GM19351 (cell line): Measurements from ENCODE around the gene N4BP3.

Source experiments
- ATAC-seq: cut with Tn5 transposase; IDR thresholded peaks from one replicate; pipeline ENCODE4 v1.9.1; 2021; ENCODE audit warnings: mild to moderate bottlenecking, moderate library complexity; ENCODE audit not compliant: unreplicated experiment

The N4BP3 gene

DNA sequence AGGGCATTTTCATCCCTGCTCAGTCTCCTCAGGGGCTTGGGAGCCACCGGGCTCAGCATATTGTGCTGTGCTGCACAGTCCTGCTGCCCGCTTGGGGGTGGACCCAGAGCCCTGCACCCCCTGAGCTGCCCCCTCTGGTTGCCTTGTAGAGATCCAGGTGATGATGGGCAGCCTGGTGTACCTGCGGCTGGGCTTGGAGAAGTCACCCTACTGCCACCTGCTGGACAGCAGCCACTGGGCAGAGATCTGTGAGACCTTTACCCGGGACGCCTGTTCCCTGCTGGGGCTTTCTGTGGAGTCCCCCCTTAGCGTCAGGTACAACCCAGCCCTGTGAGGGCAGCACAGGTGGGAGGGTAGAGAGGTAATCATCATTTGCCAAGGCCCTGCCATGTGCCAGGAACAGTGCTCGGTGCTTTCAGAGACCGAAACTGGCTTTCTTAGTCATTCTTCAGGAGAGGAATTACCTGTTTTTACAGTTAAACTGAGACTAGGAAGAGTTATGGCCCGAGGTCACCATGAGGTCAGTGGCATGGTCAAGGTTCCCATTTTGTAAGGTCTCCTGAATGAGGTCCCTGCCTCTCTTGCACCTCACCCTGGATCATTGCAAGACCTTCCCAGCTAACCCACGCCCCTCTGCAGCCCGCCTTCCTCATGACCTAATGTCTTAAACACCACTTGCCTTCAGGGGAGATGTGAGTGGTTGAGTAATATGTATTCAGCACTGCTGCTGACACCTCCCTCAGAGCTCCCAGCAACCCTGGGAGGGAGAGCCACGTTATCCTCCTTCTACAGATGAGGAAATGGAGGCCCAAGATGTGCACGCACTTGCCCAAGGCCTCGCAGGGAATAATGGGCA is 32.9 kb downstream of the N4BP3 start:
- peak; percentile 79 for ATAC-seq

DNA sequence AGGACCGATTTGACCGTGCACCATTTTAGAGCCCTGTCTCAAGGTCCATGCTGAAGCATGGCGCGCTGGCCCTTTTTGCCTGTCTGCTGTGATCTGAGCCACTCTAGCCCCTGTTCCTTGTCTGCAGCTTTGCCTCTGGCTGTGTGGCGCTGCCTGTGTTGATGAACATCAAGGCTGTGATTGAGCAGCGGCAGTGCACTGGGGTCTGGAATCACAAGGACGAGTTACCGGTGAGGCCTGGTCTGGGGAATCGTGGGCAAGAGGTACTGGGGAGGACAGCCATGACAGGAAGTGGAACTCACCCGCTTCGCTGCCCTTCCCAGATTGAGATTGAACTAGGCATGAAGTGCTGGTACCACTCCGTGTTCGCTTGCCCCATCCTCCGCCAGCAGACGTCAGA is 34.1 kb downstream of the N4BP3 start:
- ATAC-seq, result no peak

DNA sequence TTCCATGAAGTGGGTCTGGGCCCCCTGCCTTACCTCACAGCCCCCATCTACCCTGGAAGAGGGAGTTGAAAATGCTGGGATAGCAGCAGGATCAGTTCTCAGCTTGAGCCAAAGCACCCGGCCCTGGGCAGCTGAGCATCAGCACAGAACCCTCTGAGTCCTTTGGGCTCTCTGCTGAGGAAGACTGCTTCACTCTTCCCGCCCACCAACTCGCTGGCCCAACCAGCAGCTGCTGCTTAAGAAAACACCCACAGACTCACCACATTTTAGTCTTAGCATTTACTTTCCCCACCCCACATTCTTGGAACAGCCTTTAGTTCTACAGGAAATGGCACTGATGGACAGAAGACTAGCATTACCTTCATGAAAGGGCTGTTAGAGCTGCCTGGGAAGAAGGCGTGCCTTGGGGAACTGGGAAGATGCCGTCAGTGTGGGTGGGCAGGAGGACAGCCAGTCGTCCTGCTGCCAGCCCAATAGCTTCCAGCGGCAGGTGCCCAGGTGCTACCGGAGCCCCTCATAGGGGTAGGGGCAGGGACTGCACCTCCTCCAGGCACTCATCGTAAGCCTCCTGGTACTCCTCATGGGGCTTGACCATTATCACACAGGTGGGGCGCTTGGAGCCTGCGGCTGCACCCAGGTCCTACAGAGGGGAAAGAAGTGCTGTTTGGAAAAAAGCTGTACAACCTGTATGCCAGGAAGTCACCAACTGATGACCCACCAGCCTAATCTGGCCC is 36.0 kb downstream of the N4BP3 start:
- no peak for ATAC-seq

DNA sequence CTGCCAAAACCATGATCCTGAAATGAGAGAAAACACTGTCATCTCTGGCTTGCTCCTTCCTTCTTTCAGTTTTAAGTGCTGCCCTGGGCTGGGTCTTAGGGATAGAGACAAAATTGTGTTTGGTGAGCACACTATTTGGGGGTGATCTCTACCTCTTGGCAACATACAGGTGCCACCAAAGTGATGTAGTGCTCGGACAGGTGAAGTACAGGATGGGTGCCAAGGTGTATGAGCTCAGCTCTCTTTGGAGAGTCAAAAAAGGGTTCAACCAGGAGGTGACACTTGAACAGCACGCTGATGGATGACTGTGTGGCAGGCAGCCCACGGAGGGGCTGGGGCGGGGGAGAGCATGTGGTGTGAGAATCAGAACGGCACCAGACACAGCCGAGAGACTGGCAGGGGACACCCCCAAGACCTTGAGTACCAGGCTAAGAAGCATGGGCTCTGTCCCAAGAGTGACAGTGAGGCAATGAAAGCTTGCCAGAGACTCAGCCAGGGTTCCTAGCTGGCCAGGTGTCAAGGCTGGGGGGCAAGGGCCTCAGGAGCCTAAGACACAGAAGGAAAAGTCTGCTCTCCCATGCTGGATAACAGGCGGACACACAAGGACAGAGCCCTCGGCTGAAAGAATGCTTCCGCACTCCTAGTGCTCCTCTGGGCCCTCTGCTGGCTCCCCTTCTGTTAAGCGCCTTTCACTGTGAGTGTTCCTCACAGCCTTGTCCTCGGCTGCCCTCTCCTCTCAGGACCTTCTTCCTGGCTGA is 37.8 kb downstream of the N4BP3 start:
- no peak for ATAC-seq

- no peak for ATAC-seq
These were observed 39.4 kb downstream of the N4BP3 start for GRCh38 chr5:178152491-178153444.

- peak; percentile 99 for ATAC-seq
These were observed 40.4 kb downstream of the N4BP3 start, which contains the start of gene NHP2 for GRCh38 chr5:178153530-178154340. Gene NHP2, minus strand, starts transcription at chr5:178153885. Its CDS starts 68 bp downstream, at chr5:178153817.

DNA sequence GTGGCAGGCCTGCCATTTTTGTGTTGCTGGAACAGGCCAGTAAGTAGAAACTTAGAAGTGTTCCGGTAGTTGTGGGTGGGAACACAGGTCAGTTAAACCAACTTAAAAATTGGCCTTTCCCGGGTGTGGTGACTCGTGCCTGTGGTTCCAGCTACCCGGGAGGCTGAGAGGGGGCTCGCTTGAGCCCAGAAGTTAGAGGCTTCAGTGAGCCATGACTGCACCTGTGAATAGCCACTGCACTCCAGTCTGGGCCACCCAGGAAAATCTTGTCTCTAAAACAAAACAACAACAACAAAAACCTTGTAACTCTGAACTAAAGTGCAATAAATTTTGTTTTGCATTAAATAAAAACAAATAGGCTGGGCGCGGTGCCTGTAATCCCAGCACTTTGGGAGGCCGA is 41.7 kb downstream of the N4BP3 start:
- ATAC-seq, result no peak

DNA sequence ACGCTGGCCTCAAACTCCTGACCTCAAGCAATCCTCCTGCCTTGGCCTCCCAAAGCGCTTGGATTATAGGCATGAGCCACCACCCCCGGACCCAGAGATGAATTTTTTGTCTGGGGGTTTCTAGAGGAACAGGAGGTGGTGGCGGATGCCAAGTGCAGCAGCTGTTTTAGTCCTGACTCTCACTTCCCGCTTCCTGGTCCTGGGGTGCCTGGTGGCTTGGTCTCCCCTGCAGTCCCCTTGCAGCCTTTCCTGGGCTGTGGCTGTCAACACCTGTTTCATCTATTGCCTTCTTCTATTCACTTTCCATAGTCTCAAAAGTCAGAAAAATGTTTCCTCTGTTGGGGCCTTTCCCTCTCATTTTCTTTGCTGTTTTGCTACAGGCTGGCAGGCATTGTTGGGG is 46.8 kb downstream of the N4BP3 start:
- ATAC-seq, result no peak

- ATAC-seq, result no peak
These were observed 49.1 kb downstream of the N4BP3 start for GRCh38 chr5:178162481-178162880.

DNA sequence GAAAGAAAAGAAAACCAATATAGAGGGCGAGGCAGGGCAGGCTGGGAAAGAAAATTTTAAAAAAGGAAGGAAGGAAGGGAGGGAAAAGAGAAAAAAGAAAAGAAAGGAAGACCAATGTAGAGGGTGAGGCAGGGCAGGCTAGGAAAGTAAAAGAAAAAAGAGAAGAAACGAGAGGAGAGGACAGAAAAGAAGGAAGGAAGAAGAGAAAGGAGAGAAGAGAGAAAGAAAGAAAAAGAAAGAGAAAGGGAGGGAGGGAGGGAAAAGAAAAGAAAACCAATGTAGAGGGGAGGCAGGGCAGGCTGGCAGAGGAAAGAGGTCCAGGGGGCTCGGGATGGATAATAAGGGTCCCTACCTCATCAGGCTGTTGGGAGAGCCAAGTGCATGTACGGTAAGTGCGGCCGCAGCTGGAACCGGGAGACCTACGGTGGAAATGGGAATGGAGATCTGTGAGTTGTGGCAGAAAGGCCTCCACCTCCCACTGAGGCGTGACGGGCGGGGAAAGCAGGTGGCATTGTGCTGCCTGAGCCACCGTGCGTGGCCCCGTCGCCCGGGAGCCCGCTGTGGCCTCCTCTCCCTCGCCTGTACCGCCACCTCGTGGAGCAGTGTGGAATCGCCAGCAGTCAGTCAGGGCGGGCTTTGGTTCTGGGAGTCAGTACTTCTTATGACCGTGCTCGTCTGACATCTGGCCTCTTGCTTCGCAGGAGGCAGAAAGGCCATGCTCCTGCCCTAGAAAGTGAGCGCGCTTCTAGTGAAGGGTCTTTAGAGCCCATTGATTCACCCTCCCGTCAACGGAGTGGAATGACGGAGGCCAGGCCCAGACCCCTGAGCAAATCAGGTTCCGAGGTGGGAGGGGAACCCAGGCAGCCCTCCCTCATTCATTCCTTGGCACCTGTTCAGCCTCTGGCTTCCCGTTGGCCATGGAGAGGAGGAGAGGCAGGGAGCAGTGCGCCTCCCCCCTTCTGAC is 50.7 kb downstream of the N4BP3 start:
- peak; percentile 97 for ATAC-seq

DNA sequence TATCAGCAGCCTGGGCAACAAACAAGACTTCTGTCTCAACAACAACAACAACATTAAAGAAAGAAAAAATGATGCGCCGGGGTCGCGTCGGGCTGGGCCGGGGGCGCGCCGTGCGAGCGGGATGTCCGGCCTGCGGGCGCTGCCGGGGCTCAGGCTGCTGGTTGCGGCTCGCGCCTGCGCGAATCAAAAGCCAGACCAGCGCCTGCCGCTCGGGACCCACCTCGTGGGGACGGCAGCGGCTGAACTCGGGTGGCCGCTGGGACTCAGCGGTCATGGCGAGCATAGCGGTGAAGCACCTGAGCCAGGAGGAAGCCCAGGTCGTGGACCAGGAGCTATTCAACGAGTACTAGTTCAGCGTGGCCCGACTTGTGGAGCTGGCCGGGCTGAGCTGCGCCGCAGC is 52.2 kb downstream of the N4BP3 start:
- ATAC-seq, result no peak

DNA sequence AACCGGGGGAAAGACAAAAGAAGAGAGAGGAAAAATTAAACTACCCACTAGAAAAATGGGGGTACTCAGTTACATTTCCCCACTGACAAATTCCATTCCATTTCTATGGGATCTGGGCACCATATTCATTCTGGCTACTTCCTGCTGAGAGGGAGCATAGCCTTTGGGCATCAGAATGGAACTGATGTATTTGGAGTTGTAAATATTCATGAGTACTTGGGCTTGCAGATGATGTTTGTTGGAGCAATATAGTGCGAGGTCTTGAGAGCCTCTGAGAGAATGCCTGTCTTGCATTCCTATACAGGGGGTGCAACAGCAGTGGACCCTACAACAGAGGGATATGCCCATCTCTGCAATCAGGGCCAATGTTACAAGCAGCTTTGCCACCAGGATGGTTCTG is 57.1 kb downstream of the N4BP3 start:
- ATAC-seq, result no peak

DNA sequence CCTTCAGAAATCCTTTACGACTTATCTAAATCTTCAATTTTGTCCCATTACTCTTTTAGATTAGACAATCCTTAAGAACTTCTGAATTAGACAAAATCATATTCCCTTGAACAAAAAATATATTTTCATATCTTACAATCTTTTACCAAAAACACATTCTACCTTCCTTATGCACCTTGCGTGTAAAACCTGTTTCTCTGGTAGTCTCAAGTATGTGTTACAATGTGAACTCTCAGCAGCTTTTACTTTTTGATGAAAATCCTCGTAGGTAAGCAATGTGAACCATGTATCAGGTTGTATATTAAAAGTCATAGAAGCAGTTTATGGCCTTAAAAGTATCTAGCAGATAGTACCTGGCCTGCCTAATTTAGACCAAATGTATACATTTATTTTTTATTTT is 61.1 kb downstream of the N4BP3 start:
- no peak for ATAC-seq
